ENCODE data around the gene FAM228B. TPM values are rescaled to one million over a fixed set of nuclear protein-coding genes. Genes with fewer than 3 reads are reported as not detected.

Gene FAM228B
- polyA plus RNA-seq, 1 experiment = 4.2 TPM

GRCh38 chr2:24110660-24111303 is 12.5 kb upstream of the FAM228B start:
- ChIA-PET POLR2A (no interaction called here), CTCF (interaction anchor here (0.5 to 1.1 kb wide), 3 partner anchors 24 to 1114 kb away, joined by 3 read pairs; partner anchors contain the start of gene TP53I3)
- TF ChIP-seq CTCF (IDR thresholded peaks at IDR 0.05; ENCODE audit: insufficient read depth, low read depth, low read length) = no peak
- no peak for DNase-seq (ENCODE audit: low read depth)
- Histone ChIP-seq H3K4me3 (ENCODE audit: low read depth, low read length) (no peak overlapping the region), H3K27me3 (ENCODE audit: control insufficient read depth, insufficient read depth, low read length) (no peaks in the 10 kb centered on the region), H3K36me3 (ENCODE audit: control insufficient read depth, insufficient read depth, low read length) (no peaks in the 10 kb centered on the region)

GRCh38 chr2:24111407-24111901 is 11.8 kb upstream of the FAM228B start:
- POLR2A ChIA-PET = interaction anchor here (0.7 kb wide), 1 partner anchor 27 kb away, joined by 3 read pairs; no protein-coding TSS in a partner anchor
- Histone ChIP-seq H3K27me3 (ENCODE audit: control insufficient read depth, insufficient read depth, low read length) (no peaks in the 10 kb centered on the region), H3K4me3 (ENCODE audit: low read depth, low read length) (no peak overlapping the region), H3K36me3 (ENCODE audit: control insufficient read depth, insufficient read depth, low read length) (no peaks in the 10 kb centered on the region)
- TF ChIP-seq CTCF (IDR thresholded peaks at IDR 0.05; ENCODE audit: insufficient read depth, low read depth, low read length) = no peak
- CTCF ChIA-PET = interaction anchor here (0.6 to 1.1 kb wide), 3 partner anchors 25 to 28 kb away, joined by 3 read pairs; partner anchors contain the start of gene TP53I3
- DNase-seq (ENCODE audit: low read depth) = no peak

- no peak for DNase-seq (ENCODE audit: low read depth)
- POLR2A ChIA-PET = no interaction called here
- H3K4me3 ChIP-seq (ENCODE audit: low read depth, low read length) = no peak overlapping the region
- no peaks in the 10 kb centered on the region for H3K27me3 ChIP-seq (ENCODE audit: control insufficient read depth, insufficient read depth, low read length)
- TF ChIP-seq CTCF (IDR thresholded peaks at IDR 0.05; ENCODE audit: insufficient read depth, low read depth, low read length) = no peak
- no peaks in the 10 kb centered on the region for H3K36me3 ChIP-seq (ENCODE audit: control insufficient read depth, insufficient read depth, low read length)
- CTCF ChIA-PET = interaction anchor here (0.6 to 1.5 kb wide), 3 partner anchors 23 to 30 kb away, joined by 3 to 4 read pairs (median 3); partner anchors contain the start of gene TP53I3
Measured at GRCh38 chr2:24115057-24115456, 8.2 kb upstream of the FAM228B start.

- H3K36me3 ChIP-seq (ENCODE audit: control insufficient read depth, insufficient read depth, low read length) = no peaks in the 10 kb centered on the region
- ChIA-PET POLR2A (no interaction called here), CTCF (interaction anchor here (1.8 kb wide), 1 partner anchor 33 kb away, joined by 7 read pairs; the partner anchor contains the start of gene TP53I3)
- H3K27me3 ChIP-seq (ENCODE audit: control insufficient read depth, insufficient read depth, low read length) = no peaks in the 10 kb centered on the region
- H3K4me3 ChIP-seq (ENCODE audit: low read depth, low read length) = no peak overlapping the region
- no peak for DNase-seq (ENCODE audit: low read depth)
- no peak for TF ChIP-seq CTCF (IDR thresholded peaks at IDR 0.05; ENCODE audit: insufficient read depth, low read depth, low read length)
Measured at GRCh38 chr2:24117902-24118301, 5.4 kb upstream of the FAM228B start.

- CTCF ChIA-PET = interaction anchor here (2.5 kb wide), 1 partner anchor 37 kb away, joined by 17 read pairs; the partner anchor contains the start of gene TP53I3
- H3K4me3 ChIP-seq (ENCODE audit: low read depth, low read length) = no peak overlapping the region
- DNase-seq (ENCODE audit: low read depth) = no peak
- no peak for TF ChIP-seq CTCF (IDR thresholded peaks at IDR 0.05; ENCODE audit: insufficient read depth, low read depth, low read length)
- POLR2A ChIA-PET = interaction anchor here (0.6 kb wide), 1 partner anchor 89 kb away, joined by 3 read pairs; no protein-coding TSS in a partner anchor
- no peaks in the 10 kb centered on the region for H3K36me3 ChIP-seq (ENCODE audit: control insufficient read depth, insufficient read depth, low read length)
- H3K27me3 ChIP-seq (ENCODE audit: control insufficient read depth, insufficient read depth, low read length) = no peaks in the 10 kb centered on the region
Measured at GRCh38 chr2:24121066-24121465, 2.2 kb upstream of the FAM228B start.

Data from BJ (cell line).